ENCODE results near the gene ABCG1.
"Not testable (repeated sequence)": the region's sequence is repeated elsewhere in the genome, so short reads cannot be mapped to it uniquely, and the experiment has no call there.

The ABCG1 gene

GRCh38 chr21:42218836-42219605 is at the start of gene ABCG1:
ABCG1 (plus strand) TSS chr21:42219140; CDS start chr21:42219263, 123 bp downstream.
- no peak for DNase-seq (ENCODE audit: low read depth)

GRCh38 chr21:42169758-42170157 is 49.2 kb upstream of the ABCG1 start:
- DNase-seq (ENCODE audit: low read depth), result no peak

DNA sequence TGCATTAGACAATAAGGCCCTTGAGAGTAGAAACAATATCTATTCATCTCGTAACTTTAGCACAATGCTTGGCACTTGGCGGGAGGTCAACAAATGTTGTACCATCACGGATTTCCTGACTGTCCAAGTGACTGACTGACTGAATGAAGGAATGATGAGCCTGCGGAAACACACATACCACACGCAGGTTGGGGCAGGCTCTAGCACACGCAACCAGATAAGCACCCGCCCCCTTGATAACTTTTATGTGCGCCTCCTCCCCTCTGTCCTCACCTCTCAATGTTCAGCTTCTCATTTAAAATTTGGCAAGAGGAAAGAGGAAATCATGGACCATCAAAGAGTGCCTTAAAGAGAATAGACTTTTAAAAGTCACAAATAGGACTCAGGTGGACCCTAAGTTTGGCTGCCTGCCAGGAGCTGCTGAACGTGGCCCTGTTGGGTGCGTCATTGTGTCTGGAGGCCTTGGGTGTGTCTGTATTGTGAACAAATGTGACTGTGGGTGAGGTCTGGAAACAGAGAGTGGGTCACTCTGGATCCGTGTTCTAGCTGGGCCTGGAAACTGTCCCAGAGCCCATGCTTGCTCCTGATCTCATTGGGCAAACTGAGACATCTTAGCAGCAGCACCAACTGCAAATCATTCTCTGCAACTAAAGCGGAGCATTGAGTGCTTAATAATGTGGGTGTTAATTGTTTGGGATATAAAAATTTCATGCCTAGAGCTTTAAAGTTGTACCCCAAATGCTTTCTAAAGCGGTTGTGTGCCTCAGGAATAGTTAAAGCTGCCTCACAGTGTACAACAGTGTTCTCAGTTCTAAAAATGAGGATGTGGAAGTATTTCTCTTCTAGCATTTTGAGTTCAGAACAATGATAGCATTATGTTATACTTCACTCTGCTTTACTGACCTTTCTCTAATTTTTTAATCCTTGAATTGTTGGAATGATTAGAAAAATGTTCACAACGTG is 47.6 kb upstream of the ABCG1 start:
- DNase-seq (ENCODE audit: low read depth), result no peak

GRCh38 chr21:42172596-42173483 is 46.1 kb upstream of the ABCG1 start:
- no peak for DNase-seq (ENCODE audit: low read depth)

DNA sequence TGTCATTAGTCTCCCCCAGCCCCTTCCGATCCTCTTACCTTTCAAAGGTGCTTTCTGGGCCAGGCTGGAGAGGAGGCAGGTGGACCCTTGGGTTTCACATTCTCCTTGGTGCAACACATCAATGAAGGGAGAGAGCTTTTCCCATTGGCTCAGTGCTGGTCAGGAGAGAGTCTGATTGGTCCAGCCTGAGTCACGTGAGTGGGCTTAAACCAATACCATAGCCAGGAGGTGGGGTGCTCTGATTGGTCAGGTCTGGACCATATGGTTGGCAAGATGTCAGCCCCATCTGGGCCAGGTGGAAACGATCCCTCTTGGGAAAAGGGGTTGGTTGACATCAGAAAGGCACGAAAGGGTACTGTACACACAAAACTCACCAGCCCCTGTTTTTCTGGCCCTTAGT is 44.8 kb upstream of the ABCG1 start:
- no peak for DNase-seq (ENCODE audit: low read depth)

- DNase-seq (ENCODE audit: low read depth), result no peak
These were observed 43.7 kb upstream of the ABCG1 start for GRCh38 chr21:42175110-42175710.

- no peak for DNase-seq (ENCODE audit: low read depth)
These were observed 42.1 kb upstream of the ABCG1 start for GRCh38 chr21:42176859-42177258.

- no peak for DNase-seq (ENCODE audit: low read depth)
These were observed 39.6 kb upstream of the ABCG1 start for GRCh38 chr21:42179316-42179715.

DNA sequence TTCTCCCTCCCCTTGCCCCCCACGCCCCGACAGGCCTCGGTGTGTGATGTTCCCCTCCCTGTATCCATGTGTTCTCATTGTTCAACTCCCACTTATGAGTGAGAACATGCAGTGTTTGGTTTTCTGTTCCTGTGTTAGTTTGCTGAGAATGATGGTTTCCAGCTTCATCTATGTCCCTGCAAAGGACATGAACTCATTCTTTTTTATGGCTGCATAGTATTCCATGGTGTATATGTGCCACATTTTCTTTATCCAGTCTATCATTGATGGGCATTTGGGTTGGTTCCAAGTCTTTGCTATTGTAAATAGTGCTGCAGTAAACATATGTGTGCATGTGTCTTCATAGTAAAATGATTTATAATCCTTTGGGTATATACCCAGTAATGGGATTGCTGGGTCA is 38.9 kb upstream of the ABCG1 start:
- DNase-seq (ENCODE audit: low read depth), result not testable (repeated sequence)

DNA sequence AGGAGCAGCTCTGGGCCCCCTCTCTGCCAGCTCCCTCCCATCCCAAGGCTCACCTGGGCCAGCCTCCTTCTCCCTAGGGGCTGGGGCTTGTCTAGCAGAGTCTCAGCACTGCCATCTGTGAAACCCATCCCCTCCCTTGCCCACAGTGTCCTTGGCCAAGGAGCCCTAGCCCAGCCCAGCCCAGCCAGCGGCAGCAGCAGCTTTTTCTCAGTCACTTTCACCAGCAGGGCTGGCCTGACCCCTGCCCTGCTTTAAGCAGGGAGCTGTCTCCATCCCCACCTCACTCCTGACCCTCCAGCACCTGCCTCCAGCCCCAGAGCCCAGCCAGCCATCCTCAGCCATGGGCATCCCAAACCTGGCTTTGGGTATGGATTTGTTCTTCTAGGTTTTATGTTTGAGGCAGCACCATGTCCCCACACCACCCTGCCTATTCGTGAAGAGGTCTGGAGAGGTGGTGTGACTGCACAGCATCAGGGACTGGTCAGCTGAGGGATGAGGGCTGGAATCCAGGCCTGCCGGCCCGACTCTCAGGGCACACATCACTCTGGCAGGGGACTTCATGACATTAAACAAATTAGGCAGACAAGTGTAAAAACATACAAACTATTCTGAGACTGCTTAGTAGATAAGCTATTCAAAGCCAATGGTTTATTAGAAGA is 36.1 kb upstream of the ABCG1 start:
- DNase-seq (ENCODE audit: low read depth), result no peak

DNA sequence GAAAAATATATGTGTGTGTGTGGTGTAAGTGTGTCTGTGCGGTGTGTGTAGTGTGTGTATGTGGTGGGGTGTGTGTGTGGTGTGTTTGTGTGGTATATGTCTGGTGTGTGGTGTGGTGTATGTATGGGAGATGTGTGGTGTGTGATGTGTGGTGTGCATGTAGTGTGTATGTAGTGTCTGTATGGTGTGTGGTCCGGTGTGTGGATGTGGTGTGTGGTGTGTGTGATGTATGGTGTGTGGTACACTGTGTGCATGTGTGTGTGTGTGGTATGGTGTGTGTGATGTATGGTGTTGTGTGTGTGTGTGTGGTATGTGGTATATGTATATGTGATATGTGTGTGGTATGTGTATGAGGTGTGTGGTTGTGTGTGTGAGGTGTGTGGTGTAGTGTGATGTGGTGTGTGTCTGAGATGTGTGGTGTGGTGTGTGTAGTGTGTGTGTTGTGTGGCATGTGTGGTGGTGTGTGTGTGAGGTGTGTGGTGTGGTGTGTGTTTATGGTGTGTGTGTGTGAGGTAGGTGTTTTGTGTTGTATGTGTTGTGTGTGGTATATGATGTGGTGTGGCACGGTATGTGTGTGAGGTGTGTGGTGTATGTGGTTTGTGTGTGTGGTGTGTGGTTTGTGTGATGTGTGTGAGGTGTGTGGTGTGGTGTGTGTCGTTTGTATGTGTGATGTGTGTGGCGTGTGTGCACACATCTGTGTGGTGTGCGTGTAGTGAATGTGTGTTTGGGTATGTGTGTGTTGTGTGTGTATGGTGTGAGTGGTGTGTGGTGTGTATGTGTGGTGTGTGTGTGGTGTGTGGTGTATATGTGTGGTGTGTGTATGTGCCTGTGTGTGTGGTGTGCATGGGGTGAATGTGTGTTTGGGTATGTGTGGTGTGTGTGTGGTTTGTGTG is 35.3 kb upstream of the ABCG1 start:
- DNase-seq (ENCODE audit: low read depth), result no peak

DNA sequence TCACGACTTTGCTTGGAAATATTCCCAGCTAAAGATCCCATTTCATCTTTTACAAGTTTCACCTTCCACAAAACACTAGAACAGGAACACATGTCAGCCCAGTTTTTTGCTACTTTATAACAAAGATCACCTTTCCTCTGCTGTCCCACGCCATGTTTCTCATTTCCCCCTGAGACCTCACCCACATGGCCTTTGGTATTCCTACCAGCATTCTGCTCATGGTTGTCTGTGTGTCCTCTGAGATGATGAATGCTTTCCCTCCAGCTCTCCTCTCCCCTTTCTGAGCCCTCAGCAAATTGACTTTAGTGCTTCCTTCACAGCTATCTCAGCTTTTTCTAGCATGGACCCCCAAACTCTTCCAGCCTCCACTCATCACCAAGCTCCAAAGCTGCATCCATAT is 32.3 kb upstream of the ABCG1 start:
- DNase-seq (ENCODE audit: low read depth), result no peak

GRCh38 chr21:42187976-42188653 is 30.8 kb upstream of the ABCG1 start:
- no peak for DNase-seq (ENCODE audit: low read depth)

- no peak for DNase-seq (ENCODE audit: low read depth)
These were observed 30.3 kb upstream of the ABCG1 start for GRCh38 chr21:42188663-42189062.

DNA sequence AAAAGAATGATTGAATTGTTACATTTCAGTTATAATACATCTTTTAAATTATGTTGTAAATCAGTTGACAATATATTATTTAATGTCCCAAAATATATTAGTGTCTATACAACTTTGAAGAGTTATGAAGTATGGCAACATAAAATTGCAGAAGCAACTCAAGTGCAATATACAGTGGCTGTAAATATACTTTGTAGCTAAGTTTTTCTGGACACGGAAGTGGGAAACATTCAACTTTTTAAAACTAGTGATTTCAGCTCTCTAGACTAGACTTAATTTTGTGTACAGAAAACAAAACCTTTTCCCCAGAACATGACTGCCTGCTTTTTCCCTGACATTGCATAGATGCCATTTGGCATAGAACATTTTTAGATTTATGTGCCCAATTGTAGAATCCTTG is 29.5 kb upstream of the ABCG1 start:
- DNase-seq (ENCODE audit: low read depth), result no peak

GRCh38 chr21:42189860-42190485 is 29.0 kb upstream of the ABCG1 start:
- DNase-seq (ENCODE audit: low read depth), result no peak

DNA sequence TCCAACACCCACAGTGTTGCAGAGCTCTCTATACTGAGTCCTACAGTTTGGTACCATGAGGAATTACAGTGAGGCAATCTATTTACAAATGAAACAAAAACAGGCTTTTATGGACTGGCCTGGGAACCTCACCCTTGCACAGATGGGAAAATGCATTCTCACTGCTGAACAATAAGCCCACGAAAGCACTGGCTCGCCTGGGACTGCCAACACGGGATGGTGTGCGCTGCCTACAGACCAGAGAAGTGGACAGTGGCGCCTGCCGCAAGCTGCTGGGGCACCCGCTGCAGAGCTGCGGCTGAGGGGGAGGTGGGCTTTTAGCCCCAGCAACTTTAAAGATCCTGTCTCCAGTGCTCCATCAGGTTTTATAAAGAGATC is 28.5 kb upstream of the ABCG1 start:
- DNase-seq (ENCODE audit: low read depth), result no peak

DNA sequence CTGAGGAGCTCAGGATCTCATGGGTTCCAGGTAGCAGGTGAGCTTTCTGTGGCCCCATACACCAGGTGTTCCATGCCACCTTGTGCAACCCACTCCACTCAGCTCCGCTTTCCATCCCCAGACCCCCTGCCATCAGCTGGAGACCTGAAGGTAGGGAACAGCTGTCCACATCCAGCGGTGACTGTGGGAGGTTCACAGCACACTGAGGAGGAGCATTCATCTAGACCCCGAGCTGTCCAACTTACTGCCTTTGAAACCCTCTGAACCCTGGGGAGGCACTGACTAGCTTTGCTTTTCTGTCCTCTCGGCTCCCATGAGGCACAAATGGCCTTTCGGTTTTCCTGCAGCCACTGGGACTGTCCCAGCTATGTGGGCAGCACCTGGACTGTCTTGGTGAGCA is 27.9 kb upstream of the ABCG1 start:
- DNase-seq (ENCODE audit: low read depth), result no peak
